K562 (cell line): ENCODE measurements around the gene SGMS1.

Experiments used
- ARNT ChIP-seq, 2 experiments: fragments of 450-650 bp; IDR thresholded peaks; 2 replicates each; pipeline ENCODE4 v1.6.1; 2016; ENCODE audit warnings: mild to moderate bottlenecking in 1 of 2
- CHAMP1 ChIP-seq: fragments of 450-650 bp; IDR thresholded peaks from 2 replicates; pipeline ENCODE4 v1.6.1; 2016; ENCODE audit warnings: mild to moderate bottlenecking
- CTCF ChIP-seq, 3 experiments: IDR thresholded peaks in 2 of 3; conservative IDR thresholded peaks in 1 of 3; 2 replicates each; pipeline ENCODE4 v1.5.1; 2011 to 2012; ENCODE audit warnings: low read length in 3 of 3, mild to moderate bottlenecking in 3 of 3, control low read depth in 2 of 3, improper control_type of control experiment in 1 of 3, inconsistent platforms in 1 of 3, low read depth in 1 of 3, mixed read lengths in 1 of 3, moderate library complexity in 1 of 3; ENCODE audit not compliant: insufficient read depth in 2 of 3
- GABPB1 ChIP-seq: sonication (generic); formaldehyde crosslinking; IDR thresholded peaks from 2 replicates; pipeline ENCODE4 v1.8.0; 2022; ENCODE audit warnings: mild to moderate bottlenecking, missing genetic modification reagents
- HMGXB4 ChIP-seq: sonication (generic); formaldehyde crosslinking; IDR thresholded peaks from 2 replicates; pipeline ENCODE4 v1.8.1; 2023; ENCODE audit warnings: mild to moderate bottlenecking, missing genetic modification reagents
- MAX ChIP-seq: sonication (generic); formaldehyde crosslinking; IDR thresholded peaks from 2 replicates; pipeline ENCODE4 v1.9.0; 2022; ENCODE audit warnings: mild to moderate bottlenecking, missing genetic modification reagents
- REST ChIP-seq, 2 experiments: fragments of 450-650 bp; formaldehyde crosslinking in 1 of 2; IDR thresholded peaks; 2 replicates each; pipeline versions ENCODE4 v1.4.0 to v1.6.1; 2014 to 2020; ENCODE audit warnings: mild to moderate bottlenecking in 2 of 2, borderline replicate concordance in 1 of 2, low read depth in 1 of 2
- SAP30 ChIP-seq: fragments of 200-600 bp; sonication (generic); IDR thresholded peaks from 2 replicates; pipeline ENCODE4 v1.6.1; 2012; ENCODE audit warnings: borderline replicate concordance, low read depth, mild to moderate bottlenecking, moderate library complexity, low read length, control low read depth, inconsistent platforms; ENCODE audit not compliant: insufficient read depth, poor library complexity, severe bottlenecking
- SMARCC2 ChIP-seq: fragments of 450-650 bp; IDR thresholded peaks from 2 replicates; pipeline ENCODE4 v1.6.1; 2017; ENCODE audit warnings: antibody characterized with exemption, moderate library complexity, mild to moderate bottlenecking, low read depth
- SREBF2 ChIP-seq: sonication (generic); formaldehyde crosslinking; IDR thresholded peaks from 2 replicates; pipeline ENCODE4 v1.4.0; 2020; ENCODE audit warnings: mild to moderate bottlenecking, missing genetic modification reagents
- UBTF ChIP-seq, 2 experiments: IDR thresholded peaks; 2 replicates each; pipeline ENCODE4 v1.6.1; 2012; ENCODE audit warnings: improper control_type of control experiment in 2 of 2, low read depth in 2 of 2, low read length in 2 of 2, borderline replicate concordance in 1 of 2
- ZNF695 ChIP-seq: fragments of 450-650 bp; formaldehyde crosslinking; IDR thresholded peaks from 2 replicates; pipeline ENCODE4 v1.4.0; 2020; ENCODE audit warnings: mild to moderate bottlenecking, moderate library complexity

GRCh38 chr10:50501478-50501877 is 122.3 kb downstream of the SGMS1 start:
- TF ChIP-seq ARNT (IDR thresholded peaks at IDR 0.05) (no peak), SREBF2 (CRISPR knock-in tag) (no peak), MAX (CRISPR knock-in tag) (no peak), GABPB1 (CRISPR knock-in tag) (no peak), HMGXB4 (no peak), UBTF (IDR thresholded peaks at IDR 0.05; ENCODE audit: borderline replicate concordance in 1 of 2, low read depth in 2 of 2, low read length in 2 of 2) (no peak), SAP30 (no peak), ZNF695 (CRISPR knock-in tag) (no peak), CTCF (IDR thresholded peaks at IDR 0.05 in 2 of 3, conservative IDR thresholded peaks at IDR 0.05 in 1 of 3; ENCODE audit: insufficient read depth in 2 of 3, low read depth in 1 of 3, low read length in 3 of 3) (no peak), REST (IDR thresholded peaks at IDR 0.05; ENCODE audit: borderline replicate concordance) (no peak), REST (CRISPR knock-in tag; IDR thresholded peaks at IDR 0.05; ENCODE audit: low read depth) (no peak), CHAMP1 (no peak), SMARCC2 (no peak)
